Hepatocyte (in vitro differentiated cells): Measurements from ENCODE around the gene CWF19L1.

Experiments
- CTCF ChIP-seq: fragments of 200-600 bp; sonication (generic); IDR thresholded peaks from 2 replicates; pipeline ENCODE4 v1.5.1; 2016; ENCODE audit warnings: antibody characterized with exemption, mild to moderate bottlenecking; ENCODE audit not compliant: poor library complexity
- EZH2 ChIP-seq: fragments of 200-600 bp; sonication (generic); IDR thresholded peaks from 2 replicates; pipeline ENCODE4 v1.6.1; 2016; ENCODE audit warnings: antibody characterized with exemption, mild to moderate bottlenecking, borderline replicate concordance
- EZH2phosphoT487 ChIP-seq: fragments of 200-600 bp; sonication (generic); IDR thresholded peaks from one replicate; pipeline ENCODE4 v1.6.1; 2018; ENCODE audit warnings: antibody characterized with exemption, mild to moderate bottlenecking, low read depth, moderate library complexity; ENCODE audit not compliant: unreplicated experiment, severe bottlenecking

GRCh38 chr10:100254191-100254590, 13.2 kb downstream of the CWF19L1 start:
- no peak for TF ChIP-seq EZH2
- TF ChIP-seq CTCF = no peak
- TF ChIP-seq EZH2phosphoT487 = no peak
